Stimulated activated CD4-positive, alpha-beta T cell treated with anti-CD3 and anti-CD28 coated beads, Interleukin-2, amount 100 ng/mL, for 4 hours (primary cell): Measurements from ENCODE around the gene GNAO1.

Experiments
- DNase-seq: peaks from one replicate; pipeline ENCODE4 v3.0.0-alpha.2; 2020; ENCODE audit warnings: low read depth

GNAO1 gene

GRCh38 chr16:56265746-56266145 is 74.5 kb downstream of the GNAO1 start:
- no peak for DNase-seq

GRCh38 chr16:56266641-56267607 is 75.6 kb downstream of the GNAO1 start:
- no peak for DNase-seq

DNA sequence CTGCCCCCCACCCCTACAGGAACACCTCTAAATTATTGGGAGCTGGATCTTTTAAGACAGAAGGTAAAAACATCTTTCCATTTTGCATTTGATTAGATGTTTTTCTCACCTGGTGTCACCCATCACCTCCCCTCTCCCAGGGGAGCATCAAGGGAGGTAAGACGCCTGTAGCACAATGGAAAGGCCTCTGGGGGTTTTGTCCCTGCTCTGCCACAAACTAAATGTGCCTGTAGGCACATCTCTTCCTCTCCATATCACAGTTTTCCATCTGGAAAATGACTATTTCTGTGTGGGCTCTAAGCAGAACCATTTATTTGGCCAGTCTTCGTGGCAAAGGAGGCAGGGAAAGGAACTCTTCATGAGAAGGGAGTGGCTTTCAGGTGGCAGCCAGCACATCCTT is 76.6 kb downstream of the GNAO1 start:
- DNase-seq = no peak

DNA sequence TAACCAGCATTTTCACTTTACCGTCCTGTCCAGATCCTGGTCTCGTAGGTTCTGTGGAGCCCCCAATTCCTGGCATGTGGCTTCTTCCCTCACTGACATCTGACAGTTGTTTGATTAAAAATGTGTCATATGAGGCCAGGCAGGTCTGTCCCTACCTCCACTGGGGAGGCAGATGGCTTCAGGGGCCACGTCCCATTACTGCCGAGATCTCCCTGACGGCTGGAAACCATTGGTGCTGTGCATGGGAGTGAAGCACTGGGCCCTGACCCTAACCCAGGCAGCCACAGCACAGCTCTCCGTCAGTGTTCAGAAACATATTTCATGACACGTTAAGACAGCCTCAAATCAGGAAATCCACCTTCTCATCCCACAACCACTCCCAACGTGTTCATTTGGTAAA is 77.5 kb downstream of the GNAO1 start:
- no peak for DNase-seq

DNA sequence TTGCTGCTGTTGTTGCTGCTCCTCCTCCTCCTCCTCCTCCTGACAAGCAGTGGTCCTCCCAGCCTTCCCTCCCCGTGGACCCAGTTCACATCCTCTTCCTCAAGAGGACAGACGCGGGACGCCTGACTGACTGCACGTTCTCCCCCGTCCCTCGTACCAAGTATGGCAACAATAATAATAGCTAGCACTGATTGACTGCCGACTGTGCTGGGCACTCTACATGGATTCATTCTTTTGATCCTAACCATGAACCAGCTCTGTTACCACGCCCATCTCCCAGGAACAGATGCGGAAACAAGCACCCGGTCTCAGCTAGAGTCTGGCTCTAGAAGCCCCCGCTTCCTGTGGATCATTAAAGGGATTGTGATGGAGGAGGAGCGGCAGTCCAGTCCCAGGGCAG is 78.0 kb downstream of the GNAO1 start:
- DNase-seq = no peak

DNA sequence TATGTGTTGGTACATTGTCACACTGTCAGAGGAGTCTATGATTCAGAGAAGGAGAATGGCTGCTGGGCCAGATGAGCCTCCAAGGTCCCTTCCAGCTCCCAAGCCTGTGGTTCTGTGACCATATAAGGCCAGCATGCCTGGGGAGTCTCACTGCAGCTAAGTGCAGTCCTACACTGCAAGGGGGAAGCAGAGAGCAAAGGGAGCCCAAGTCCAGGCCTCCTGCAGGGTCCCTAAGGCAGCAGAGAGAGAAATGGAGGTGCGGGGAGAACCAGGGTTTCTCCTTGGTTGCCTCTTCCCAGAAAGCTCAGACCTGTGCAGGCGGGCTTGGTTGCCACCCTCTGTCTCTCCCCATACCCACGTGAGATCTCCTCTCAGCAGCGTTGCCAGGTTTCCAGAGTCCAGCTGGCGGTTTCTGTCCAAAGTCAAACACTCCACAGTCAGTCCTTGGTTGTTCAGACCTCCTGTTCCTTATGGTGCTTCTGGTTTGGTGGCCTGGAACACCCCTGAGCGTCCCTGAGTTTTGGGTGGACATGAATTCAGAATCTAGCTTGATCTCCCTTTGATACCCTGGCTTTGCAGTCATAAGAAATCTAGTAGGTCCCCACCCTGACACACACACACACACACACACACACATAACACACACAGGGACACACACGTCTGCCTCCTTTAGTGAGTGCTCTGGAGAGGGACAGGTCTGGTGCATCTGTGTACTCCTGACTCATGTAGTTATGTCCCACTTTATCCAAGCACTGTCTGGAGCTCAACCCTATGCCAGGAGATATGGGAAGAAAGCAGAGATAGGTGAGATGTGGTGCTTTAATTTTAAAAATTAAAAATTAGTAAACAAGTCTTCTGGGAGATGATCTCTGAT is 78.8 kb downstream of the GNAO1 start:
- no peak for DNase-seq

- no peak for DNase-seq
Measured at GRCh38 chr16:56270828-56271227, 79.5 kb downstream of the GNAO1 start.

DNA sequence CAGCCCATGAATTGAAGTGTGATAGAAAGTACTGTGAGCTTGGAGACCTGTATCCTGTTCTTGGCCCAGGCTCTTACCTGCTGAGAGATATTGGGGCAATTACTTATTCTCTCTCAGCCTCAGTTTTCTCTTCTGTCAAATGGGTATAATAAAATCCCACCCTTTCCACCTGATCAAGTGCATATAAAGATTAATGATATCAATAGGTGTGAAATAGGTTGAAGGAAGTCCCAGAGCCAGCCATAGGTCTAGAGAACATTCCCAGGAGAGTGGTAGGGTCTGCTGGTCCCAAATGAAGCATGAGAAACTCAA is 81.2 kb downstream of the GNAO1 start:
- no peak for DNase-seq

DNA sequence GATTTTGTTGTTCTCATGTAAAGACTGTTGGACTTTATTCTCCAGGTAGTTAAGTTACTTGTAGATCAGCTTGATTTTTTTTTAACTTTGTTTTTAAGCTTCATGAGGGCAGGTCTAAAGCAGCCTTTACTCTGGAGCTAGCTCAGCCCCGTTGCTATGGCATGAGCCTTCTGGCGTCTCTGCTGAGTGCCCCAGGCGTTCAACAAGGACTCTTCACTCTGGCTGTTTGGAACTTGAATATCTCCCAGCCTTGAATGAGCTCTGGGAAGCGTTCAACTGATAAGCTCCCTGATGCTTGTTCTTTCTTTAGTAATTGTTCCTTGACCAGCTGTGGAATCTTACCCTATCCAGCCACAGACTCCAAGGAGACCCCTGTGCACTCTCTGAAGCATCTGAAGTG is 82.3 kb downstream of the GNAO1 start:
- no peak for DNase-seq

GRCh38 chr16:56274369-56274768 is 83.1 kb downstream of the GNAO1 start:
- DNase-seq = no peak

- DNase-seq = no peak
Measured at GRCh38 chr16:56275076-56275475, 83.8 kb downstream of the GNAO1 start.

GRCh38 chr16:56275801-56276200 is 84.5 kb downstream of the GNAO1 start:
- DNase-seq = no peak

DNA sequence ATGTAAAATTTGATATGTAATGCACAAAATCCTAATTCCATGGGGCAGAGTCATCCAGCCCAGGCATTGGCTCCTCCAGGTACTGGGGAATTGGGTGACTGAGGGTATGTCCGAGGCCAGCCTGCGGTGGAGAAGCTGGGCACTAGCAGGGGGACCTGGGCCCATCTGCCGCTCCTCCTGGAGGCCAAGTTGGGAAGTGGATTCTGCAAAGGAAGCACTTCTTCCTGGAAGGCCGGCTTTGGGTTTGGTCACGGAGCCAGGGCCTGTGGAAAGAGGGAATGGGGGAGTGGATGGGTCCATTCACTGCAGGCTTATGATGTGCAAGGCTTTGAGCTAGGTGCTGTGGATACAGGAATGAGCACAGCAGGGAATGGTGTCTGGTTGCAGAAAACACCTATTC is 85.8 kb downstream of the GNAO1 start:
- no peak for DNase-seq

DNA sequence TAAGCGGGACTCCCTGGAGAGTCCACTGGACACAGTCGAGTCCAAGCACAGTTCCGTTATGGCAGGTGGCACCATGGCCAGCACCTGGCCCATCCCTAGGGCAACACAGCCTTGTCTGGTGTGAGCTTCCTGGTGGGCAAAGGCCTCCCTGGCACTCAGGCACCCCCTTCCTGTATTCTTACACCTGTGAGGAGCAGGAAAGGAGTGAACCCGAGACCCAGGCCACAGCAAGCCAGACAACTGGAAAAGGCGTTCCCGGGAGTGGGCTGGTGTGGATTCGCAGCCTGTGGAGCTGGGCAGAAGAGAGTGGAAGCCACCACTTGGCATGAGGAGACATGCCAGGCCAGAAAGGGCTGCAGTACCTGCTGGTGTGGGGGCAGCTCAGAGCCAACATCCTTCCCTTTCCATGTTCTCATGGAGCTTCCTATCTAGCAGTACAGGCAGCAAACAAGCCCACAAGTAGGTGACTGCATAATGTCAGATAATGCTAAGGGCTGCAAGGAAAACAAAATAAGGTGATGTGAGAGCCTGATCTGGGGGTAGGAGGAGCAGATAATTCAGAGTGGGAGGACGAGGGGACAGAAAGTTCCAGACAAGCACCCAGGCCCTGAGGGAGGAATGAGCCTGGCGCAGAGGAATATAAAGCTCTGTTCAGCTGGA is 87.0 kb downstream of the GNAO1 start:
- no peak for DNase-seq

DNA sequence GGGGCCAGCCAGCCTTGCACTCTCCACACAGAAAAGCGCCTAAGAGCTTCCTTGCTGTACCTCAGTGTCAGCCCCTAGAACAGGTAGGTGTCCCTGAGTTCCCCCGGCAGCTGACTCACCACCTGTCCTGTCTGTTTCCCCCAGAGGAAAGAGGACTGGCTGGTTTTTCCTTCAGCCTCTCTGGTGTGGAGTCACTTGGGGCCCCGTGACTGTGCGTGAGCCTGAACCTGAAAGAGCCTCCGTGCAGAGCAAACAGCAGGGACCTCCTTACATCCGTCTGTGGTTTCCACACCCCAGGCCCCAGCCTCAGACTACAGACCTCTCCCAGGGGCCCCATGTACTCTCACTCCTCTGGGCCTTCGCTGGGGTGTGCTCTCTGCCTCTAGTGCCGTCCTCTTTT is 87.8 kb downstream of the GNAO1 start:
- DNase-seq = peak; percentile 13

DNA sequence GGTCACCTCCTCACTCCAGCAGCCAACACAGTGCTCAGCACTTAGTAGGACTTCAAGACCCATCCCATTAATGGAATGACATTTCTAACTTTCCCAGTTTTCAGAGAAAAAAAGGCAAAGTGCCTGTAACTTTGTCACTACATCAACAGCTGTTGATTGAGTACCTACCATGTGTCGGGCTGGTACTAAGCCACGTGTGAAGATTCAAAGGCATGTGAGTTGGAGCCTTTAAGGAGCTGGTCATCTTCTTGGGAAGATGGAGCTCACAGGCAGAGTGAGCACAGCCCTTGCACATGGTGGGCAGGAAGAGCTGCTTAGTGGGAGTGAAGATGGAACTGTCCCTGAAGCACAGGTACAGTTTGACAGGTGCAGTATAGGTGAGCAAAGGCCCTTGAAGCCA is 88.6 kb downstream of the GNAO1 start:
- DNase-seq = no peak

DNA sequence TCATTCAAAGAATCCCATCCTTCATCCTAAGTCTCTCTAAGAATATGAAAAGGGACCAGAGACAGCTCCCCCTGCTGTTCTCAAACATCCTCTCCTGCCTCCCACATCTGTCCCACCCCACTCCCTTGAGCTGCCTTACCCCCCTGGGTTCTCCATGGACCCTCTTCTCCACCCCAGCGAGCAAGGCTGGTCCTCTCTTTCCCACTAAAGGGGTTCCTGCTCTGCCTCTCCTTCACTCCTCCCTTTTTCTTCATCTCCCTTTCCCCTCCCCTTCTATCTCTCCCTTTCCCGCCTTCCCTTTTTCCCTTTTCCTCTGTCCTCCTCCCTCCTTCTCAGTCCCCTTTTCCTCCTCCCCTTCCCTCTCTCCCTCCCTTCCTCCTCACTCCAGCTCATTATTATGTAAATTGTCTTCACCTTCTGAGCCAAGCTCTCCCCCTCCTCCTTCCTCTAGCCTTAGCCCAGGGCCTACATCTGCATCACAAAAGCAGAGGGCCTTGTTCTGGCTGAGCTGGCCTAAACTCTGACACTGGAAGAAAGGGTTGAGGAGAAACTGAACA is 90.0 kb downstream of the GNAO1 start:
- no peak for DNase-seq

DNA sequence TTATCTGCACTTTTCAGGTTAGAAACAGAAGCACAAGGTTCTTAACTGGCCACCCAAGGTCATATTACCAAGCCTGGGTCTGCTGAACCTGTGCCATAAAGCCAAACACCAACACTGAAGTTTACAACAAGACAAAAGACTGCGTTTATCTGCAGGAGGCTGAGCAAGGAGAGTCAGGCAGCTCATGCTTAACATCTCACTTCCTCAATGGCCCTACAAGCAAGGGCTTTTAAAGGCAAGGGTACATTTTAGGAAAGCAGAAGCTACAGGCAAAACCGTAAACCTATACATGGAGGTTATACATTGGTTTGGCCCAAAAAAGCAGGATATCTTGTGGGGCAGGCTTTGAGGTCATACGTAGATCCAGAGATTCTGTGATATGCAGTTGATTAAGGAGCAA is 91.2 kb downstream of the GNAO1 start:
- DNase-seq = no peak

GRCh38 chr16:56284521-56284920 is 93.2 kb downstream of the GNAO1 start:
- no peak for DNase-seq

DNA sequence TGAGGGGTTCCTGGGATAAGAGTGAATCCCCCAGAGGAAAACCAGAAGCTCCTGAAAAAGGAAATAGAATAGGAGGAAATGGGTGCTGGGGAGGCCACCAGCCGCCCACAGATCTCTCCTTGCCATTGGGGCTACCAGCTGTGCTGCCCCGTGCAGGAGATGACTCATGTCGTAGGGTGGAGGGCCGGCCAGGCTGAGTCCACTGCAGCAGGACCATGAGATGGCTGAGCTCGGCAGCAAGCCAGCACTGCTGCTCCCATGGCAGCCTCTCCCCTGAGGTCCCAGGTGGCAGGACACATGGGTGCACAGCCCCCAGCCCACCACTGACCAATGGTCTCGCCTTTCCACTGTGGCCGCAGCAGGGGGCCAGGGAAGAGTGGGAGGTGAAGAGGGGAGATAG is 95.5 kb downstream of the GNAO1 start:
- DNase-seq = no peak

GRCh38 chr16:56288019-56288418 is 96.7 kb downstream of the GNAO1 start:
- no peak for DNase-seq

DNA sequence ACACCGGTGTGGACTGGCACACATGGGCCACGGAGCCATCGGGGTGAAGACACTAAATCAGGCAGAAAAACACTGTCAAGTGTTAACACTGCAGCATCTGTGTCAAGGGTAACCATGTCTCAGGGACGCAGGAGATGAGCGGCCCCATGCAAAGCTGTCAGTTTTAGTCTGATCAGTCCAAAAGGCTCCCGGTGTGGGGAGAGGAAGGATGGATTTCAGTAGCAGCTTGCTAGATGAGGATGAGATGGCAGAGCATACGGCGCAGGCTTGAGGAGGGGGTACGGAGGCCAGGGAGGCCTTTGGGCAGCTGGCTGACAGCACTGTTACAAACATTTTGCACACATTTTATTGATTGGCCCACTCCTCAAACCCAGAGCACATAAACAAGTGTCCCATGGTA is 98.1 kb downstream of the GNAO1 start:
- no peak for DNase-seq
